Measurements from ENCODE around the gene ZNF735. TPM values are rescaled to one million over a fixed set of nuclear protein-coding genes. Genes with fewer than 3 reads are reported as not detected.
"Not testable (repeated sequence)": the region's sequence is repeated elsewhere in the genome, so short reads cannot be mapped to it uniquely, and the experiment has no call there.

Gene ZNF735
- polyA plus RNA-seq, 1 experiment = not detected

- Histone ChIP-seq H3K27me3 (ENCODE audit: control insufficient read depth, insufficient read depth, low read length) (no peaks in the 10 kb centered on the region), H3K36me3 (ENCODE audit: control insufficient read depth, insufficient read depth, low read length) (no peaks in the 10 kb centered on the region), H3K4me3 (ENCODE audit: low read depth, low read length) (no peak overlapping the region)
- TF ChIP-seq CTCF (IDR thresholded peaks at IDR 0.05; ENCODE audit: insufficient read depth, low read depth, low read length) = no peak
- POLR2A ChIA-PET = no interaction called here
- CTCF ChIA-PET = no interaction called here
- DNase-seq (ENCODE audit: low read depth) = no peak
Measured at GRCh38 chr7:64192148-64192704, 14.8 kb upstream of the ZNF735 start.

- H3K27me3 ChIP-seq (ENCODE audit: control insufficient read depth, insufficient read depth, low read length) = no peaks in the 10 kb centered on the region
- no peak for TF ChIP-seq CTCF (IDR thresholded peaks at IDR 0.05; ENCODE audit: insufficient read depth, low read depth, low read length)
- DNase-seq (ENCODE audit: low read depth) = no peak
- H3K36me3 ChIP-seq (ENCODE audit: control insufficient read depth, insufficient read depth, low read length) = no peaks in the 10 kb centered on the region
- CTCF ChIA-PET = no interaction called here
- H3K4me3 ChIP-seq (ENCODE audit: low read depth, low read length) = no peak overlapping the region
- POLR2A ChIA-PET = no interaction called here
Measured at GRCh38 chr7:64192775-64193174, 14.2 kb upstream of the ZNF735 start.

GRCh38 chr7:64219710-64220298 lies 12.8 kb downstream of the ZNF735 start:
- H3K27me3 ChIP-seq (ENCODE audit: control insufficient read depth, insufficient read depth, low read length); H3K36me3 ChIP-seq (ENCODE audit: control insufficient read depth, insufficient read depth, low read length); CTCF ChIA-PET; POLR2A ChIA-PET; DNase-seq (ENCODE audit: low read depth); H3K4me3 ChIP-seq (ENCODE audit: low read depth, low read length): not testable (repeated sequence)

- no peak overlapping the region for H3K4me3 ChIP-seq (ENCODE audit: low read depth, low read length)
- TF ChIP-seq CTCF (IDR thresholded peaks at IDR 0.05; ENCODE audit: insufficient read depth, low read depth, low read length) = no peak
- no peaks in the 10 kb centered on the region for H3K36me3 ChIP-seq (ENCODE audit: control insufficient read depth, insufficient read depth, low read length)
- H3K27me3 ChIP-seq (ENCODE audit: control insufficient read depth, insufficient read depth, low read length) = no peaks in the 10 kb centered on the region
- ChIA-PET POLR2A (no interaction called here), CTCF (no interaction called here)
- no peak for DNase-seq (ENCODE audit: low read depth)
Measured at GRCh38 chr7:64223366-64223765, 16.4 kb downstream of the ZNF735 start.

GRCh38 chr7:64228174-64228573 lies 21.2 kb downstream of the ZNF735 start, which contains the start of gene ZNF679:
ZNF679 (plus strand) TSS chr7:64228474; CDS start chr7:64249118, 20,644 bp downstream.
- CTCF ChIA-PET; H3K36me3 ChIP-seq (ENCODE audit: control insufficient read depth, insufficient read depth, low read length); DNase-seq (ENCODE audit: low read depth); H3K4me3 ChIP-seq (ENCODE audit: low read depth, low read length); POLR2A ChIA-PET; H3K27me3 ChIP-seq (ENCODE audit: control insufficient read depth, insufficient read depth, low read length): not testable (repeated sequence)

- Histone ChIP-seq H3K27me3 (ENCODE audit: control insufficient read depth, insufficient read depth, low read length) (no peaks in the 10 kb centered on the region), H3K36me3 (ENCODE audit: control insufficient read depth, insufficient read depth, low read length) (no peaks in the 10 kb centered on the region), H3K4me3 (ENCODE audit: low read depth, low read length) (no peak overlapping the region)
- TF ChIP-seq CTCF (IDR thresholded peaks at IDR 0.05; ENCODE audit: insufficient read depth, low read depth, low read length) = no peak
- ChIA-PET CTCF (no interaction called here), POLR2A (no interaction called here)
- DNase-seq (ENCODE audit: low read depth) = no peak
Measured at GRCh38 chr7:64266341-64266919, 59.4 kb downstream of the ZNF735 start.

Other genes with a start within 250 kb of the ZNF735 start
- gene ZNF722, start 208.4 kb upstream of the ZNF735 start, polyA plus RNA-seq (2011; rRNA removed) = not detected in 2 replicates
- gene ZNF727, start 161.8 kb upstream of the ZNF735 start, polyA plus RNA-seq (2011; rRNA removed) = not detected in 2 replicates
- gene ZNF679, start 21.3 kb downstream of the ZNF735 start, polyA plus RNA-seq (2011; rRNA removed) = not detected in 2 replicates
- 2.9 and 4.7 TPM in 2 replicates for gene ZNF736, start 106.8 kb downstream of the ZNF735 start, polyA plus RNA-seq (2011; rRNA removed)